ENCODE data around the gene CTDP1.

GRCh38 chr18:79784071-79784913 is 104.7 kb downstream of the CTDP1 start:
- TF ChIP-seq CTCF (conservative IDR thresholded peaks at IDR 0.05; ENCODE audit: low read length): no peak
- no peak for TF ChIP-seq EZH2phosphoT487 (IDR thresholded peaks at IDR 0.05; ENCODE audit: borderline replicate concordance)

All from Loucy (cell line).